ENCODE data around the gene SPOCK1. TPM values are rescaled to one million over a fixed set of nuclear protein-coding genes. Genes with fewer than 3 reads are reported as not detected.

The SPOCK1 gene
- polyA plus RNA-seq, 3 donors, result 1.8 to 5.7 (median 2.1) TPM

- Mint-ChIP-seq H3K27me3 (ENCODE audit: low read depth in 3 of 3) (peaks cover 0 to 7% (median 5%) of the 10 kb centered on the region in 3 donors), H3K27ac (no peak overlapping the region), H3K4me1 (no peaks in the 10 kb centered on the region), H3K36me3 (no peaks in the 10 kb centered on the region), H3K9me3 (peaks cover 0 to 2% (median 0%) of the 10 kb centered on the region in 7 donors), H3K4me3 (no peak overlapping the region)
- no peaks in the 10 kb centered on the region for H3K36me3 ChIP-seq (replicated peaks in 1 of 2; ENCODE audit: control insufficient read depth in 1 of 2, insufficient read depth in 2 of 2, low read length in 2 of 2)
- no peak overlapping the region for H3K27ac ChIP-seq (ENCODE audit: low read depth in 1 of 2, low read length in 2 of 2)
- no peaks in the 10 kb centered on the region for H4K20me1 ChIP-seq (ENCODE audit: insufficient read depth, low read length)
- H3K79me2 ChIP-seq (ENCODE audit: insufficient read depth, low read length), result no peaks in the 10 kb centered on the region
- WGBS (ENCODE audit: insufficient coverage), result 73% methylated on average over 2 of the region's 3 CpGs
- H3K9me3 ChIP-seq (replicated peaks in 1 of 2; ENCODE audit: control insufficient read depth in 1 of 2, insufficient read depth in 1 of 2, low read length in 2 of 2), result no peaks in the 10 kb centered on the region
- no peak for TF ChIP-seq CTCF (IDR thresholded peaks at IDR 0.05)
- H2AFZ ChIP-seq (ENCODE audit: insufficient read depth, low read depth, low read length, poor library complexity, severe bottlenecking), result no peak overlapping the region
- intact Hi-C loops (cut with micrococcal nuclease), result no loop called here
- no peaks in the 10 kb centered on the region for H3K27me3 ChIP-seq (ENCODE audit: control insufficient read depth in 2 of 2, insufficient read depth in 2 of 2, low read length in 2 of 2)
- DNase-seq, result no peak
- H3K4me2 ChIP-seq (replicated peaks; ENCODE audit: extremely low read depth, low read length, poor library complexity, severe bottlenecking), result no peak overlapping the region
- no peak overlapping the region for H3K9ac ChIP-seq (ENCODE audit: insufficient read depth, low read length, poor library complexity, severe bottlenecking)
- no peaks in the 10 kb centered on the region for H3K4me1 ChIP-seq (ENCODE audit: control insufficient read depth in 1 of 2, insufficient read depth in 2 of 2, low read length in 2 of 2)
- no peak overlapping the region for H3K4me3 ChIP-seq (replicated peaks in 1 of 3; ENCODE audit: low read depth in 2 of 3, low read length in 3 of 3)
These were observed 50.3 kb downstream of the SPOCK1 start for GRCh38 chr5:137448868-137449267.

- Histone ChIP-seq H3K4me3 (replicated peaks in 1 of 3; ENCODE audit: low read depth in 2 of 3, low read length in 3 of 3) (no peak overlapping the region), H3K27me3 (ENCODE audit: control insufficient read depth in 2 of 2, insufficient read depth in 2 of 2, low read length in 2 of 2) (no peaks in the 10 kb centered on the region), H3K4me2 (replicated peaks; ENCODE audit: extremely low read depth, low read length, poor library complexity, severe bottlenecking) (no peak overlapping the region), H3K79me2 (ENCODE audit: insufficient read depth, low read length) (no peaks in the 10 kb centered on the region), H3K9ac (ENCODE audit: insufficient read depth, low read length, poor library complexity, severe bottlenecking) (no peak overlapping the region), H4K20me1 (ENCODE audit: insufficient read depth, low read length) (no peaks in the 10 kb centered on the region), H2AFZ (ENCODE audit: insufficient read depth, low read depth, low read length, poor library complexity, severe bottlenecking) (no peak overlapping the region), H3K9me3 (replicated peaks in 1 of 2; ENCODE audit: control insufficient read depth in 1 of 2, insufficient read depth in 1 of 2, low read length in 2 of 2) (no peaks in the 10 kb centered on the region), H3K27ac (ENCODE audit: low read depth in 1 of 2, low read length in 2 of 2) (no peak overlapping the region), H3K36me3 (replicated peaks in 1 of 2; ENCODE audit: control insufficient read depth in 1 of 2, insufficient read depth in 2 of 2, low read length in 2 of 2) (no peaks in the 10 kb centered on the region), H3K4me1 (ENCODE audit: control insufficient read depth in 1 of 2, insufficient read depth in 2 of 2, low read length in 2 of 2) (no peaks in the 10 kb centered on the region)
- intact Hi-C loops (cut with micrococcal nuclease), result no loop called here
- no peaks in the 10 kb centered on the region for H3K4me1 Mint-ChIP-seq
- H3K4me3 Mint-ChIP-seq, result no peak overlapping the region
- peaks cover 4 to 8% (median 5%) of the 10 kb centered on the region in 3 donors for H3K27me3 Mint-ChIP-seq (ENCODE audit: low read depth in 3 of 3)
- DNase-seq, result no peak
- H3K9me3 Mint-ChIP-seq, result peaks cover 0 to 2% (median 0%) of the 10 kb centered on the region in 7 donors
- no peak for TF ChIP-seq CTCF (IDR thresholded peaks at IDR 0.05)
- WGBS (ENCODE audit: insufficient coverage), result no CpG with 5 or more reads among the region's 4 CpGs
- no peaks in the 10 kb centered on the region for H3K36me3 Mint-ChIP-seq
- H3K27ac Mint-ChIP-seq, result no peak overlapping the region
These were observed 52.5 kb downstream of the SPOCK1 start for GRCh38 chr5:137446615-137447014.
